HG02763 (cell line): ENCODE measurements around the gene ETV2.
"Not testable (repeated sequence)": the region's sequence is repeated elsewhere in the genome, so short reads cannot be mapped to it uniquely, and the experiment has no call there.

ENCODE experiments used
- ATAC-seq: cut with Tn5 transposase; IDR thresholded peaks from one replicate; pipeline ENCODE4 v1.9.1; 2021; ENCODE audit warnings: mild to moderate bottlenecking, moderate library complexity; ENCODE audit not compliant: unreplicated experiment

The ETV2 gene

DNA sequence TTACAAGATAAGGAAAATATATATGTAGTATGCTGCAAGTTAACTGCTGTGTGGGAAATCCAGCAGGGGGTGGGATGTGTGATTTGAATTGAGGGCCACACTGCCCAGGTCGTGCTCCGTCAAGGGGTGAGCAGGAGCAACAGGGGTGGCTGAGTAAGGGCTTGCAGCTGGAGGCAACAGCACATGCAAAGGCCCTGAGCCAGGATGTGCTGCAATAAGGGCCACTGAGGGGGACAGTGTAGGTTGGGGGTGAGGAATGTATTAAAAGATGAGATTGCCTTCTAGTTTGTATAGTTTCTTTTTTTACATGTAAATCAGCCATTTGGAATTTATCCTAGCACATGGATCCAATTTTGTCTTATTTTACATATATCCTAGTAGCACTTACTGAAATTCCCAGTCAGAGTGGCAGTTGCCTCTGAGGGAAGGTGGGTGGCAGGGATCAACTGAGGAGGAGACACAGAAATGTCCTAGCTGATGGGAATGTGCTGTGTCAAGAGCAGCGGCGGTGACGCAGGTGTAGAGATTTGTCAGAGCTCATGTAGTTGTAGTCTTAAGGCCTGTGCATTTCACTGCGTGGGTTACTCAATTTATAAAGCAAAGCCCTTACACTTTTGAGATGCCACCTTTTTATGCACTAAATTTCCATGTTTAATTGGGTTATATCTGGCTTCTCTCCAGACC lies 18.1 kb upstream of the ETV2 start:
- no peak for ATAC-seq

DNA sequence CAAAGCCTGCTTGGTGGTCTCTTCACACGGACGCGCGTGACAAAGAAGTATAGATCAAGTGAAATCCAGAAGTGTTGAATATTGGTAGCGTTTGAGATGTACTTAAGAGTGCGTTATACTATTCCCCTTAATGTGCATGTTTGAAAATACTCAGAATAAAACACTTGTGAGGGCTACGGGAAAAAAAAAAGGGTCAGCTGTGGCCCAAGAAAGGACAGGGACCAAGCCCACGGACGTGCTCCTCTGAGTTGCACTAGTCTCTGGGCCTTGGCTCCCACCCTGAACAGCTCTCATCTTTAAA lies 13.3 kb upstream of the ETV2 start:
- no peak for ATAC-seq

DNA sequence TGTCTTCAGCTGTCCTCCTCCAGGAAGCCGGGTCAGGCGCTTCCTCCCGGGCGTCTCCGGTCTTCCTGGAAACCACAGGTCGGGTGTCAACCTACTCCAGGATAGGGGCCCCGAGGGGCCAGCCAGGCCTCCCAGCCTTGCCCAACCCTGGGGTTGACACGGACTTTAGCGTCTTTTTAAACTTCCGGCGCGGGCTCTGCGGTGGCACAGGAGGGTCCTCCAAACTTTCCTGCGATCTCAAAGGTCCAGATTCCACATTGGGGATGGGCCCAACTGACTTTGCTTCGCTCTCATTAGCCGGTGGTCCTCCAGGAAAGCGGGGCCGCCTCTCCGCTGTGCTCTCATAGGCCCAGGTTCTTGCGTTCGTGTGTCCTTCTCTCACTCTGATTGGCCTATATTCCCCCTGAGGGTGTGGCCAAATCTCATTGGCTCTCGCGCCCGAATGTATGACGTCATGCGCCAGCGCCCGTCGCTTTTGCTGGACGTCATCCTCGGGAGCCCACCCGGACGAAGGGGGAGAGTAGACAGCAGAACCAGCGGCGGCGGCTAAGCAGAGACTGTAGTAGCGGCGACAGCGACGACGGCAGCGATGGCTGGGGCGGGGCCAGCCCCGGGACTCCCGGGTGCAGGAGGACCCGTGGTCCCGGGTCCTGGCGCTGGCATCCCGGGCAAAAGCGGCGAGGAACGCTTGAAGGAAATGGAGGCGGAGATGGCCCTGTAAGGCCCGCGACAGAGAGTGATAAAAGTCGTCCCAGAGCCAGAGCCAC lies 12.8 kb upstream of the ETV2 start, which contains the start of gene RBM42:
TSS of gene RBM42 (plus strand) at position 472 of the 767 bp plus-strand sequence. CDS start at position 590, 118 bp downstream.
- ATAC-seq: peak; percentile 96

DNA sequence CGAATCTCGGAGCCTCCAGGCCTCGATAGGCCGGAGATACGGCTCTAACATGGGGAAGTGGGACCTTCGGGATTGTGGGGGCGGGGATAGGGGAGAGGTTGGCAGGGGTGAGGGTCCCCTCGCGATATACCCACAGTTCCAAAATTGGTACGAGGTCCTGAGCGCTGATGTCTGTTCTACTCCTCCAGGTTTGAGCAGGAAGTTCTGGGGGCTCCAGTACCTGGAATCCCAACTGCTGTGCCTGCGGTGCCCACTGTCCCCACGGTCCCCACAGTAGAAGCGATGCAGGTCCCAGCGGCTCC lies 12.3 kb upstream of the ETV2 start:
- ATAC-seq: no peak

DNA sequence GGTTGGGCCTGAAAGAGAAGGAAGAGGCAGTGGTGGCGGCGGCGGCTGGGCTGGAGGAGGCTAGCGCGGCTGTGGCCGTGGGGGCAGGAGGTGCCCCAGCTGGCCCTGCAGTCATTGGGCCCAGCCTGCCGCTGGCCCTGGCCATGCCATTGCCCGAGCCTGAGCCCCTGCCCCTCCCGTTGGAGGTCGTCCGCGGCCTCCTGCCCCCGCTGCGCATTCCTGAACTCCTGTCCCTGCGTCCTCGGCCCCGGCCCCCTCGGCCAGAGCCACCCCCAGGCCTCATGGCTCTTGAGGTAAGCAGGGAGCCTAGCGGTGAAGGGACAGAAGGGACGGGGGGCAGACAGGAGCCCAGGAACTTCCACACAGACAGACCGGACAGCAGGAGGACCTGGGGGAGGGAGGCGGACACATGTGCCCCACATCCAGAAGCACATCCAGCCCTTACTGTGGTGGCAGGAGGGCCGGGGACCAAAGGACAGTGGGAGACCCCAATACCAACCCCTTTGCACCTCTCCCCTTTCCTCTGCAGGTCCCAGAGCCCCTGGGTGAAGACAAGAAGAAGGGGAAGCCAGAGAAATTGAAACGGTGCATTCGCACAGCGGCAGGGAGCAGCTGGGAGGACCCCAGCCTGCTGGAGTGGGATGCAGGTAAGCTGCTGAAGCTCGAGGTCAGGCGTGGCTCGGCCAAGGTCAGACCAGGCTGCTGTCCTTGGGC lies 7.7 kb upstream of the ETV2 start:
- no peak for ATAC-seq

DNA sequence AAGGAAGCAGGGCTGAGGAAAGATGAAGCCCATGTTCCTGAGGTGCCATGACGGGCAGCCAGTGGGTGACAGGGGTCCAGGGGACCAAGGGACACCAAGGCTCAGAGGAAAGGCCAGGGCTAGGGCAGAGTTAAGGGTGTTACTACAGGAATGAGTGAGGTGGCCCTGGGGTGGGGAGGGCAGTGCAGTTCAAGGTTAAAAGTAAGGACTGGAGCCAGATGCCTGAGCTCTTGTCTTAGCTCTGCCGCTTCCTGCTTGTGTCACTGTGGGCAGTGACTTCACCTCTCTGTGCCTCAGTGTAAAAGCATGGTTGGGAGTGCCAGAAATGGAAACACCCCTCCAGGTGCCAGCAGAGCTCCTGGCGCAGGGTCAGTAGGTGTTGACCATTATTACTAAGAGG lies 4.9 kb upstream of the ETV2 start:
- ATAC-seq: no peak

DNA sequence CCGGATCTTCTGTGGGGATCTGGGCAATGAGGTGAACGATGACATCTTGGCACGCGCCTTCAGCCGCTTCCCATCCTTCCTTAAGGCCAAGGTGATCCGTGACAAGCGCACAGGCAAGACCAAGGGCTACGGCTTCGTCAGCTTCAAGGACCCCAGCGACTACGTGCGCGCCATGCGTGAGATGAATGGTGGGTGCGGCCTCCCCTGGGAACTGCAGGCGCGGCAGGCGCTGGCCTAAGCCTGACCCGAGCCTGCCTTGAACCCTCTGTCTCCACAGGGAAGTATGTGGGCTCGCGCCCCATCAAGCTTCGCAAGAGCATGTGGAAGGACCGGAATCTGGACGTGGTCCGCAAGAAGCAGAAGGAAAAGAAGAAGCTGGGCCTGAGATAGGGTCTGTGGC lies 4.4 kb upstream of the ETV2 start:
- ATAC-seq: no peak

DNA sequence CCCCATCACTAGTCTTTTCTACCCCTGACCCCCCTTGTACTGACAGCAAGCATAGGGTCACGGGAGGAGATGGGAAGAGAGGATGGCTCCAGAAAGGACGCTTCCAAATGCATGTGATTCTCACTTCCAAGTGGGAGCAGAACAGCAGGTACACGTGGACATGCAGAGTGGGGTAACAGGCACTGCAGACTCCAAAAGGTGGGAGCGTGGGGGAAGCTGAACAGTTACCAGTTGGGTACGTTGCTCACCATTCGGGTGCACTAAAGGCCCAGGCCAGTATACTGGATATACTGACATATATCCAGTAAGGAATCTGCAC lies 2.3 kb upstream of the ETV2 start:
- ATAC-seq: no peak

DNA sequence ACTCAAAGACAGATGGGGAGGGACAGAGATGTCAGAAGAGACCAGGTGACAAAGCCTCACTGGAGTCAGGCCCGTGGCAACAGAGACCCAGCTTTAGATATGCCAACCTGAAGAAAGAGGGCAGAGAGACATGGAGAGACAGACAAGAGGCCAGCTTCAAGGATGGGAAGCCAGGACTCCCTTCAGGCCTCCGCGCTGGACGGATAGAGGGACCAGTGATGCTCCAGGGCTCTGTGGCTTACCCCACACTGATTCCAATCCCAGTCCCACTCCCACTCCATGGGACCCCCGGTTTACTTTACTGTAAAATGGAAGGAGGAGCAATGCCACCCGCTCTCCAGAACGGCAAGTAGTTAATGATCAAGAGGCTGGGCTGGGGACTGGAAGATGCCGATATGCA lies 1.7 kb upstream of the ETV2 start:
- no peak for ATAC-seq

DNA sequence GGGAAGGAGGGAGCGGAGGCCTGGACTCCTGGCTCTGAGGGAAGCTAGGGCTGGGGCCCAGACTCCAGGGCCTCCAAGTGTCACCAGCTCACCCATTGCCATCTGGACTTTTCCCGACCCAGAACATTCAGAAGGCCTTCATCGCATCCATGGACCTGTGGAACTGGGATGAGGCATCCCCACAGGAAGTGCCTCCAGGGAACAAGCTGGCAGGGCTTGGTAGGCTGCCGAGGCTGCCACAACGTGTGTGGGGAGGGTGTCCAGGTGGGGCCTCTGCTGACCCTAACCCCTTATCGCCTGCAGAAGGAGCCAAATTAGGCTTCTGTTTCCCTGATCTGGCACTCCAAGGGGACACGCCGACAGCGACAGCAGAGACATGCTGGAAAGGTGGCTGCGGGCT lies 767 bp downstream of the ETV2 start:
- ATAC-seq: no peak

DNA sequence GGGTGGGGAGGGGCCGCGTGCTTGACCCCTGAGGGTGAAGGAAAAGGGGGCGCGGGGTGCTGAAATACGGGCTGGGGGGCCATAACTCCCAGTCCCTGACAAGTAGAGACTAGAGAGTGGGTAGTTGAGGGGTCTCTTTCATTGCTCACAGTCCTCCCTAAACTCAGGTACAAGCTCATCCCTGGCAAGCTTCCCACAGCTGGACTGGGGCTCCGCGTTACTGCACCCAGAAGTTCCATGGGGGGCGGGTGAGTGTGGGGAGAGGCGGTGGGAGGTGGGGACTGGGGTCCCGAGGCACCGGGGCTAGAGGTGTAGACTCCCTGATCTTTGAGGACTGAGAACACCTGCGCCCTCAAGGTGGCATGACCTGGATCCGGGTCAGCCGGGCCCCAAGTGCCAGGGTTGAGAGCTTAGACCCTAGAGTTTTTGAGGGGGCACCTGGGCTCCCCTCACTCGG lies 1.3 kb downstream of the ETV2 start:
- no peak for ATAC-seq

DNA sequence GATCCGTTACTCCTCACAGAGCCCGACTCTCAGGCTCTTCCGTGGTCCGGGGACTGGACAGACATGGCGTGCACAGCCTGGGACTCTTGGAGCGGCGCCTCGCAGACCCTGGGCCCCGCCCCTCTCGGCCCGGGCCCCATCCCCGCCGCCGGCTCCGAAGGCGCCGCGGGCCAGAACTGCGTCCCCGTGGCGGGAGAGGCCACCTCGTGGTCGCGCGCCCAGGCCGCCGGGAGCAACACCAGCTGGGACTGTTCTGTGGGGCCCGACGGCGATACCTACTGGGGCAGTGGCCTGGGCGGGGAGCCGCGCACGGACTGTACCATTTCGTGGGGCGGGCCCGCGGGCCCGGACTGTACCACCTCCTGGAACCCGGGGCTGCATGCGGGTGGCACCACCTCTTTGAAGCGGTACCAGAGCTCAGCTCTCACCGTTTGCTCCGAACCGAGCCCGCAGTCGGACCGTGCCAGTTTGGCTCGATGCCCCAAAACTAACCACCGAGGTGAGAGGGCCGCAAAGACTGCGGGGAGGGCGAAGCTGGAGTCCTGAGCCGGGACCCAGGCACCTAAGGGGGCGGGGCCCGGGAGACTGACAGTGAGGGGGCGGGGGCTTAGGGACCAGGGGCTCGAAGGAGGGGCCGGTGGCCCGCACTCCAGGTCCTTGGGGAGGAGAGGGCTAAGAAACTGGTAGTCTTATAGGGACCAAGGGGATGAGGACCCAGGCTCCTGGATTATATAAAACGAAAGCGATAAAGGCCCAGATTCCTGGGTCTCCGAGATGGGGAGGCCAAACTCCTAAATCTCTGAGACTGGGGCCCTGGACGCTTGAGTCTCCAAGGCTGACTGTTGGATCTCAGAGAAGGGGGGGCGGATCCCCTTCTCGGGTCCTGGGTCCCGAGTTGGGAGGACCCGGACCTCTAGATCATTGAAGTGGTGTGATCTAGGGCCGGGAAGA lies 2.0 kb downstream of the ETV2 start:
- peak; percentile 35 for ATAC-seq

DNA sequence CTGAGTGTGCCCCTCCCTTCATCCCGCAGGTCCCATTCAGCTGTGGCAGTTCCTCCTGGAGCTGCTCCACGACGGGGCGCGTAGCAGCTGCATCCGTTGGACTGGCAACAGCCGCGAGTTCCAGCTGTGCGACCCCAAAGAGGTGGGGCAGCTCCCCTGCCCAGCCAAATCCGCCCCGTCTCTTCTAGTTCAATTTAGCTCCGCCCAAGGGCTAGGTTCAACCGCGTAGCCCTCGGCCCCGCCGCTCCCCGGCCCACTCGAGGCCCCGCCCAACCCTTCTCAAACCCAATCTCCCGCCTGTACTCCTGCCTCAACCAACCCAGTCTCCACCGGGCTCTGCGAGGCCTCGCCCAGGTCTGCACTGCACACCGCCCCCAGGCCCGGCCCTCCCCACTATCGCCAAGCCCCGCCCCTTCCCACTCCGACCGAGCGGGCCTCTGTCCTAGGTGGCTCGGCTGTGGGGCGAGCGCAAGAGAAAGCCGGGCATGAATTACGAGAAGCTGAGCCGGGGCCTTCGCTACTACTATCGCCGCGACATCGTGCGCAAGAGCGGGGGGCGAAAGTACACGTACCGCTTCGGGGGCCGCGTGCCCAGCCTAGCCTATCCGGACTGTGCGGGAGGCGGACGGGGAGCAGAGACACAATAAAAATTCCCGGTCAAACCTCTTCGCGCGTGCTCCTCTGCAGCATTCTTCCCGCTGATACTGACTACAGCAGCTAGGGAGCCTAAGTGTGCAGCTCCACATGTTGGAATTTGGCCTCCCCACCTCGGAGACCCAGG lies 2.9 kb downstream of the ETV2 start:
- ATAC-seq: peak; percentile 59

DNA sequence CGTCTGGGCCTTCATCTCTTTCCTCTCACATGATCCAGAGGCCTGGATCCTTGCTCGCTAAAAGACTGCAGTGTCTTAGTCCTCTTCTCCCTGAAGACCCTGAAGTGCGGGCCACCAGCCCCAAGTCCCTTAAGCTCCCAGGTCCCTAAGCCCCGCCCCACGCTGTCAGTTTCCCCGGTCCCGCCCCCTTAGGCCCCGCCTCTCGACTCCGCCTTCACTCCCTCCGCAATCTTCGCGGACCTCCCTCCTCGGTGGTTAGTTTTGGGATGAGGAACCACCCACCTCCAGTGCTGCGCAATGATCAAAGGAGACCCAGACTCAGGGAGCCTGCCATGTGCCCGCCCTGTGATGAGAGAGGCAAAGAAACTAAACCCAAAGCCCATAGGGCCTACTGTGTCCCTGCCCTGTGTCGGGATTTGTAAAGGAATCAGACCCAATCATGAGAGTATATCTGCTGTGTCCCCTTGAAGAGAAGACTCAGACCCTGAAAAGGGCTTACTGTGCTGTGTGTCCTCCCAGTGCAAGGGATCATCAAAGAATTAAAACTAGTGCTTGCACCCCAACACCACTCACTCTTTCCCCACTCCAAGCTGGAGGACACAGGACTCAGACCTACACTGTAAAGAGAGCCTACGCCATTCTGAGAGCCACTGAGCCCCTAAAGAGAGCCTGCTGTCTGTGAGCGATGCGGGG lies 3.6 kb downstream of the ETV2 start:
- no peak for ATAC-seq

DNA sequence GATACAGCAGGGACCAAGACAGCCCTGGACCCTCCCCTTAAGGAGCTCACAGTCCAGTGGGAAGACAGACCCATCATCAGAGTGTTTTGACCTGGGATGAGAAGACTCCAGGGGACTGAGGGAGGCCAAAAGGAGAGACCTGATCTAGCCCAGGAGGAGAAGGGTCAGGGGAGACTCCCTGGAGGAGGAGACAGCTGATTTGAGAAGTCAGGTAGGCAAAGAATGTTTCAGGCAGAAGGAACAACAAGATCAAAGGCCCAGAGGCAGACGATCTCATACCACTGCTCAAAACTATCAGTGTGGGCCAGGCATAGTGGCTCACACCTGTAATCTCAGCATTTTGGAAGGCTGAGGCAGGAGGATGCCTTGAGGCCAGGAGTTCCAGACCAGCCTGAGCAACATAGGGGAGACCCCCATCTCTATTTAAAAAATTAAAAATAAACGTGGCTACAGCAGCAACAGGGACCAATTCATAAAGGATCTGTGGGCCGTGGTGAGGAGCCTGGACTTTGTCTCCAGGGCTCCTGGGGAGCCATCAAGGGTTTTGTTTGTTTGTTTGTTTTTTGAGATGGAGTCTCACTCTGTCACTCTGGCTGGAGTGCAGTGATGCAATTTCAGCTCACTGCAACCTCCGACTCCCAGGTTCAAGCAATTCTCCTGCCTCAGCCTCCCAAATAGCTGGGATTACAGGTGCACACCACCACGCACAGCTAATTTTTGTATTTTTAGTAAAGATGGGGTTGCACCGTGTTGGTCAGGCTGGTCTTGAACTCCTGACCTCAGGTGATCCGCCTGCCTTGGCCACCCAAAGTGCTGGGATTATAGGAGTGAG lies 4.4 kb downstream of the ETV2 start:
- no peak for ATAC-seq

DNA sequence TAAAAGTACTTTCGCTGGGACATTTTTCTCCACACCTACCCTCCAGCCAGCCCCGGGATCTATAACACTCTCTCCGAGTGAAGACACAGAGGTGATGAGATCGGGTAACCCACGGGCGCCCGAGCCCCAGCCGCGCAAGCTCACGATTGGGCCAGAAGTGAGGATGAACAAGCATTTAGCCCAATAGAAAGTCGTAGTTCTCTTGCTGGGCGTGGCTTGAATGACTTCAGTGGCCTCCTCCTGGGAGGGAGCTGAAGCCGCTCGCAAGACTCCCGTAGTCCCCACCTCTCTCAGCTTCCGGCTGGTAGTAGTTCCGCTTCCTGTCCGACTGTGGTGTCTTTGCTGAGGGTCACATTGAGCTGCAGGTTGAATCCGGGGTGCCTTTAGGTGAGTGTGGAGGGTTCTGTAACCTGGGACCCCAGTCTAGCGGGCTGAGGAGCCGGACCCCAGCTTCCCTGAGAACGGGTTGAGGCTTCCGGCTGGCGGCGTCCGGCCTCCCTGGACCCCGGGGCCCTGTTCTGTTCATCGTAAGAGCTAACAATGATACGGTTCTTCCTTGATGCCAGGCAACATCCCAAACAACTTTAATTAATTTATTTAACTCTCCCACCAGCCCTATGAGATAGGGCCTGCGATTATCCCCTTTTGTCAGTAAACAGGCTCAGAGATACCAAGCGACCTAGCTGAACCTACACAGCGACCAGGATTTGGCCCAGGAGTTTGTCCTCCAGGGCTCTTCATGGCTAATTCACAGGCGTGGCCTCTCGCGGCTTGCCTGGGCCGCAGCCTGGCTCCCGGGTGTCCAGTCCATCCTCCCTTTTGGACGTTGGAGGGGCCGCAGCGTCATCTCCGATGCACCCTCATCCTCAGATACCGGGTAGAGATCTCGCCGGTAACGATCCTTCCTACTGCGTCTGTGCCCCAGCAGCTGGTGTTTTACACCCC lies 6.7 kb downstream of the ETV2 start, which contains the start of gene COX6B1:
TSS of gene COX6B1 (plus strand) at position 307 of the 945 bp plus-strand sequence. CDS start 2,921 bp downstream, outside the sequence.
- ATAC-seq: peak; percentile 52

DNA sequence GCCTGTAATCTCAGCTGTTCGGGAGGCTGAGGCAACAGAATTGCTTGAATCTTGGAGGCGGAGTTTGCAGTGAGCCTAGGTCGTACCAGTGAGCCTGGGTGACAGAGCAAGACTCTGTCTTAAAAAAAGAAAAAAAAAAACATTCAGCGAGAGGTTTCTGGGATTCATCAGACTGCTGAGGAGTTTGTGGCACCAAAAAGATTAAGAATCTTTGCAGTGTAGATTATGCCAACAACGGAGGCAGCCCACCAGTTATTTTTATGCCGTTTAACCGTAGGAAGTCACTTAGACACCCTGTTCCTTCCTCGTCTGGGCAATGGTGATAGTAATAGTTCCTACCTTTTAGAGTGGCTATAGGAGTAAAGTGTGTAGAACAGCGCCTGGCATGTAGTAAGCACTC lies 9.0 kb downstream of the ETV2 start:
- ATAC-seq: no peak

DNA sequence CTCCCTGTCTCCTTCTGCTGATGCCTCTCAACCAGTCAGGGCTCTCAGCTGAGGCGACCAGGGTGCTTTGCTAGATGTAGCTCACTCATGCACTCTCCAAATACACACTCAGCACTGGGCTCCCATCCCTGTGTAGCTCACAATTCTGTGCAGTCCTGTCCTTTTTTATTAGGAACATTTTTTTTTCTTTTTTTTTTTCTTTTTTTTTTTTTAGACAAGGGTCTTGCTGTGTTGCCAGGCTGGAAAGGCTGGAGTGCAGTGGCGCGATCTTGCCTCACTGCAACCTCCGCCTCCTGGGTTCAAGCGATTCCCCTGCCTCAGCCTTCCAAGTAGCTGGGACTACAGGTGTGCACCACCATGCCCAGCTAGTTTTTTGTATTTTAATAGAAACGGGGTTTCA lies 13.3 kb downstream of the ETV2 start:
- ATAC-seq: not testable (repeated sequence)
